GM21619 (cell line): ENCODE results near the gene HPSE.
"Not testable (repeated sequence)": the region's sequence is repeated elsewhere in the genome, so short reads cannot be mapped to it uniquely, and the experiment has no call there.

Experiments
- ATAC-seq: cut with Tn5 transposase; IDR thresholded peaks from one replicate; pipeline ENCODE4 v1.9.1; 2021; ENCODE audit not compliant: unreplicated experiment

The HPSE gene

GRCh38 chr4:83335701-83336100, 1.1 kb upstream of the HPSE start:
- no peak for ATAC-seq

DNA sequence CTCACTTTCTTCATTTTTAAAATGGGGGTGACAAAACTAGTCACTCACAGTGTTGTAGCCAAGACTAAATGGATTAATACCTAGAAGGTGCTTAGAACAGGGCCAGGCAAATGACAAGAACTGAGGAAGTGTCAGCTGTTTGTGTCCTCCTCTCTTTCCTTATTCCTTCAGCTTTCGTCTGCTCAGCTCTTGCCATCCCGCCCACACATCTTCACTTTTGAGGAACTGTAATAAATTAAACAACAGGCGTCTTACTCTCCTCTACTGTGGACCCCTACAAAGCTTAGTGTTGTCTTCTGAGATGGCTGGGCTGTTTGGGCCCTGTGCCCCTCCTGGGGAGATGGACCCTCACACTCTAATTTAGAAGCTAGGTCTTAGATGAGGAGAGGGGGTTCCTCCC, 2.7 kb downstream of the HPSE start:
- ATAC-seq: no peak

- ATAC-seq: no peak
Observed at GRCh38 chr4:83329521-83330110, 5.0 kb downstream of the HPSE start.

GRCh38 chr4:83328521-83329187, 6.0 kb downstream of the HPSE start:
- no peak for ATAC-seq

DNA sequence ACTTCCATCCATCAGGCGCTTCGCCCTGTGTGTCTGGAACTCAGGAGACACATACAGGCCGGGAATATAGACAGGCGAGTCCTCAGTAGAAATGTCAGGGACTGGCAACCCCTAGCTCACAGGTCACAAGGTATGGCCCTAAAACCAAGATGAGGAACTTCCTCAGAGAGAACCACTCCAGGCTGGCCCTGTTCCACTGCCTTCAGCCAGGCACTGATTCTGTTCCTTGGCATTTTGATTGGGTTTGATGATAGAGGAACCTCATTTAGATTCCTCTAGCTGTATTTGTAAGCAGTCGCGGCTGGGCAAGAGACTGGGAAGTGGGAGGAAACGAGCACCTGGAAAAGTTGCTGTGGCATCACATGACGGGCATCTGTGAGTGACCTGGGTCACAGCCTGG, 8.1 kb downstream of the HPSE start:
- no peak for ATAC-seq

DNA sequence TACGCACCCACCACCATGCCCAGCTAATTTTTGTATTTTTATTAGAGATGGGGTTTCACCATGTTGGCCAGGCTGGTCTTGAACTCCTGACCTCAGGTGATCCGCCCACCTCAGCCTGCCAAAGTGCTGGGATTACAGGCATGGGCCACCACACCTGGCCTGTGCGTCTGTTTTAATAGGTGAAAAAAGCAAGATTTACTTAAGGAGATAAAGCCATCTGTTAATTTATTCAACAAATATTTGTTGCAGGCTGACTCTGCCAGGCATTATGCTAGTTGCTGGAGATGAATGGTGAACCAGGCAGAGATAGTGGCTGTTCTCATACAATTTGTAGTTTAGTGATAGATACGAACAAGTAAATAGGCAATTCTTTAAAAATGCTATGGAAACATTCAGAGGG, 9.3 kb downstream of the HPSE start:
- not testable (repeated sequence) for ATAC-seq

GRCh38 chr4:83323136-83323535, 11.5 kb downstream of the HPSE start:
- ATAC-seq: no peak

- ATAC-seq: no peak
Observed at GRCh38 chr4:83320548-83320947, 14.1 kb downstream of the HPSE start.

- ATAC-seq: no peak
Observed at GRCh38 chr4:83318666-83319065, 16.0 kb downstream of the HPSE start.

DNA sequence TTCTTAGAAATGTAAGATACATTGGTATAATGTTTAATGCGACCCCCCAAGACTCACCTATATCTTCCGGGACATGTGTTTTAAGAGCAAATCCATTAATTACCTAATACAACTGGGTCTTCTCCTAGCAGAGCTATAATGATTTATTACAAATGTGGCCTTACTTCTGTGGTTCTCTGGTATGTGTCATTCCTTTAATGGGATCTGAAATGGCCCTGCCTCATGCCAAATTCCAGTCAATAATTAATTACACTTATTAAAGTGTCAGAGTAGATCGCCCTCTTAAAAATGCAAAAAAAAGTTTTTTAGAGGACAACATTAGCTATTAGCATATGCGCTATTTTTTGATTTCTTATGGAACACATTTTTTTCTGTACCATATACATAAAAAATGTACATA, 17.0 kb downstream of the HPSE start:
- no peak for ATAC-seq

DNA sequence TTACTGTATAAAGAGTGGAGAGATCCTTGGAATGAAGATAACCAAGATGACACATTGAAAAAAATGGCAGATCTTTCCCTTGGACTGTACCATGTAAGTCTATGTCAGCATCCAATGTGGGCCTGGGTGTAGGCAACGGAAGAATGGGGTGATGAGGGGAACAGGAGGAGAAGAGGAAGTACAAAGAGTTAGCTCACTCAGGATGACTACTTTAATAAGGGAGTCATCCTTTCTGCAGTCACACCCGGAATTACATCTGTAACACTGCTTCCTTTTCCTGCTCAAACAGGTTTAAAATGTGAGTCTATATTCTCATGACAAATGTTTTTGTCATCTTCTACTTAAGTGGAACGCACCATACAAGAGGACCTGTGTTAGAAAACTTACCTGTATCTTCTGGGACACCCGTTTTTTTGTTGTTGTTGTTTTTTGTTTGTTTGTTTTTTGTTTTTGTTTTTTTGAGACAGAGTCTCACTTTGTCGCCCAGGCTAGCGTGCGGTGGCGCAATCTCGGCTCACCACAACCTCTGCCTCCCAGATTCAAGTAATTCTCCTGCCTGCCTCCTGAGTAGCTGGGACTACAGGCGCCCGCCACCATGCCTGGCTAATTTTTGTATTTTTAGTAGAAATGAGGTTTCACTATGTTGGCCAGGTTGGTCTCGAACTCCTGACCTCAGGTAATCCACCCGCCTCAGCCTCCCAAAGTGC, 18.0 kb downstream of the HPSE start:
- no peak for ATAC-seq

DNA sequence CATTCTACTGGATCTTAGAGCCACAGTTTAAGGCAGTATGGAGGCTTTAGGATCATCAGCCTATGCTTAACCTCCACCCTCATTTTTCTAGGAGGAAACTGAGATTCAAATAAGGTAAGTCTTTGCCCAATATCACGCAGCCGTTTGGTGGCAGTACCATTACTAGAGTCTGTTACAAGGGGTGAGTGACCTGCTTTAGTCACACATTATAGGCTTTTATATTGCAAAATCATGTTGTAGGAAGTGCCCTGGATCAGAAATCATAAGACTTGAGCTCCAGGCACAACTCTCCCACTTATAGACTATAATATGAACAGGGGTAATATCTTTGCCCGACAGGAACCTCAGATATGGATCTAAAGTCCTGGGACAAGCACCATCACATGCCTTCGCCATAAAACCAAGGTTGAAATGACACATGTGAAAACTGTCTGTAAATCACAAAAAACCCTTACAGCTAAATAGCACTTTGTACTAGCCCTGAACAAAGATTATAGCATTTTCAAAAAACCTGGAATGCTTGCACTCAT, 19.2 kb downstream of the HPSE start:
- ATAC-seq: no peak

DNA sequence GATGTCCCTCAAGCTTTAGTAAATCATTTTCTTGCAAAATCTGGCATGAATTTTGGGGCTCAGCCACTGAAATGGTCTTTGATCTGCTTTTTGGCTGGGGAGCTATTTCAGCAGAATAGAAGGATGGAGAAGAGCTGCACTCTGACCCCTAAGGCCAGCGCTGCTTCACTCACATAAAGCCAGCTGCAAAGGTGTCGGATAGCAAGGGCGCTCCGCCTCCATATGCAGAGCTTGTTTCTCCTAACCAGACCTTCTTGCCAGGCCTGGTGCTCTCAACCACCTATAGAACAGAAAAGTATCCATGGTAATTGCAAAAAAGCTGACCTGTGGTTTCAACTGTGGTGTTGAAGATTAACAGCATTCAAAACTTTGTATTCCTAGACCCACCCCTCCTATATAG, 26.0 kb downstream of the HPSE start:
- no peak for ATAC-seq

- no peak for ATAC-seq
Observed at GRCh38 chr4:83307920-83308319, 26.7 kb downstream of the HPSE start.

- no peak for ATAC-seq
Observed at GRCh38 chr4:83305187-83305586, 29.5 kb downstream of the HPSE start.

- no peak for ATAC-seq
Observed at GRCh38 chr4:83297548-83298260, 36.9 kb downstream of the HPSE start.

DNA sequence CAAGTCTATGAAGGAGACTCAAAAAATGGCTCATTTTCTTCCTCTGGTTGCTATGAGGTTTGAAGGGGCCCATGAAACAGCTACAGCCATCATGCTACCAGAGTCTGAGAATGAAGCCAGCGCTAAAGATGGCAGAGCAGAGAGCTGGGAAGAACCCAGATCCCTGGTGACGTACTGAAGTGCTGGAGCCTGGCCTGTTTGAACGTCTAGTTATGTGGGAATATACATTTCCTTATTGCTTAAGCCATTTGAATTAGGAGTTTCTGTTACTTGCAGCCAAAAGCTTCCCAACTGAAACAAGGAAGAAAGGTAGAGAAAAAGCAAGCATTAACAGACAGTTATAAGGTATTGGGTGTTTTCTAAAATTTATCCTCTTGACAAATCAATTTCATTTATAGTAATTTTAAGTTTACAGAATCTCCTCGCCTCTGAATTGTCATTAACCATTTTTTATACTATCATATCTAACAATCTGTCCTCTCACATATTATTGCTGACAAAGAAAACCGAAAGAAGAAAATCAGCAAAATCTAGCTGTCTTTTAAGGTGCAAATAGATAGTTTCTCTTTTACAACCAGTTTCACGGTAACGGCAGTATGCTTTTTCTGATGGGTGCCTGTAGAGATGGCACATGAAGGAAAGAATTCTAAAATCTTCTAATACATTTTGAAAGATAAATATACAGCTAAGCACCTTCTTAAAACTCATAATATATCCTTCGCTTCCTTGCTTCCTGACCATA, 41.2 kb downstream of the HPSE start:
- no peak for ATAC-seq

- ATAC-seq: not testable (repeated sequence)
Observed at GRCh38 chr4:83290059-83290774, 44.4 kb downstream of the HPSE start.

- ATAC-seq: not testable (repeated sequence)
Observed at GRCh38 chr4:83288381-83288780, 46.3 kb downstream of the HPSE start.

- ATAC-seq: no peak
Observed at GRCh38 chr4:83285055-83285407, 49.6 kb downstream of the HPSE start.
